ENCODE measurements around the gene MRPL24. TPM values are rescaled to one million over a fixed set of nuclear protein-coding genes. Genes with fewer than 3 reads are reported as not detected.

The MRPL24 gene
- total and polyA plus RNA-seq, 9 of the 15 experiments (the other 6 are each of a cell fraction or from before 2014, with no cell fraction given), result 74.3 to 267 (median 113) TPM

- TF ChIP-seq SMAD4 (CRISPR knock-in tag; conservative IDR thresholded peaks at IDR 0.05) (0 out of 2 replicates have a peak, but pooled peaks have one; percentile 18), DLX4 (CRISPR knock-in tag; IDR thresholded peaks at IDR 0.05) (no peak), RFX5 (IDR thresholded peaks at IDR 0.05; ENCODE audit: low read depth, low read length) (no peak), ZNF830 (CRISPR knock-in tag; IDR thresholded peaks at IDR 0.05) (0 out of 2 replicates have a peak, but pooled peaks have one; percentile 65), STAT5A (IDR thresholded peaks at IDR 0.05; ENCODE audit: borderline replicate concordance, low read length) (no peak), ZNF584 (CRISPR knock-in tag; IDR thresholded peaks at IDR 0.05; ENCODE audit: low read depth) (no peak), NFRKB (IDR thresholded peaks at IDR 0.05; ENCODE audit: low read depth) (no peak), JUND (IDR thresholded peaks at IDR 0.05; ENCODE audit: borderline replicate concordance, low read depth, low read length) (peak; percentile 58), JUND (tag; IDR thresholded peaks at IDR 0.05; ENCODE audit: borderline replicate concordance, low read depth, low read length) (peak; percentile 17; the same call in 1 of the 3 replicates), TCF7L2 (IDR thresholded peaks at IDR 0.05; ENCODE audit: low read depth, low read length) (no peak), FOXP1 (CRISPR knock-in tag; IDR thresholded peaks at IDR 0.05) (peak; percentile 94), MAFF (IDR thresholded peaks at IDR 0.05; ENCODE audit: low read length) (no peak), ATF4 (CRISPR knock-in tag; IDR thresholded peaks at IDR 0.05) (no peak), CREB1 (IDR thresholded peaks at IDR 0.05) (peak; percentile 64), CREB1 (CRISPR knock-in tag; IDR thresholded peaks at IDR 0.05) (peak; percentile 74), CTBP1 (IDR thresholded peaks at IDR 0.05; ENCODE audit: borderline replicate concordance) (peak; percentile 91), USF1 (CRISPR knock-in tag; IDR thresholded peaks at IDR 0.05) (peak; percentile 74), SMAD3 (CRISPR knock-in tag; conservative IDR thresholded peaks at IDR 0.05) (no peak), ZNF134 (CRISPR knock-in tag; conservative IDR thresholded peaks at IDR 0.05) (0 out of 2 replicates have a peak, but pooled peaks have one; percentile 27)
- TF ChIP-seq, protein P1, sequence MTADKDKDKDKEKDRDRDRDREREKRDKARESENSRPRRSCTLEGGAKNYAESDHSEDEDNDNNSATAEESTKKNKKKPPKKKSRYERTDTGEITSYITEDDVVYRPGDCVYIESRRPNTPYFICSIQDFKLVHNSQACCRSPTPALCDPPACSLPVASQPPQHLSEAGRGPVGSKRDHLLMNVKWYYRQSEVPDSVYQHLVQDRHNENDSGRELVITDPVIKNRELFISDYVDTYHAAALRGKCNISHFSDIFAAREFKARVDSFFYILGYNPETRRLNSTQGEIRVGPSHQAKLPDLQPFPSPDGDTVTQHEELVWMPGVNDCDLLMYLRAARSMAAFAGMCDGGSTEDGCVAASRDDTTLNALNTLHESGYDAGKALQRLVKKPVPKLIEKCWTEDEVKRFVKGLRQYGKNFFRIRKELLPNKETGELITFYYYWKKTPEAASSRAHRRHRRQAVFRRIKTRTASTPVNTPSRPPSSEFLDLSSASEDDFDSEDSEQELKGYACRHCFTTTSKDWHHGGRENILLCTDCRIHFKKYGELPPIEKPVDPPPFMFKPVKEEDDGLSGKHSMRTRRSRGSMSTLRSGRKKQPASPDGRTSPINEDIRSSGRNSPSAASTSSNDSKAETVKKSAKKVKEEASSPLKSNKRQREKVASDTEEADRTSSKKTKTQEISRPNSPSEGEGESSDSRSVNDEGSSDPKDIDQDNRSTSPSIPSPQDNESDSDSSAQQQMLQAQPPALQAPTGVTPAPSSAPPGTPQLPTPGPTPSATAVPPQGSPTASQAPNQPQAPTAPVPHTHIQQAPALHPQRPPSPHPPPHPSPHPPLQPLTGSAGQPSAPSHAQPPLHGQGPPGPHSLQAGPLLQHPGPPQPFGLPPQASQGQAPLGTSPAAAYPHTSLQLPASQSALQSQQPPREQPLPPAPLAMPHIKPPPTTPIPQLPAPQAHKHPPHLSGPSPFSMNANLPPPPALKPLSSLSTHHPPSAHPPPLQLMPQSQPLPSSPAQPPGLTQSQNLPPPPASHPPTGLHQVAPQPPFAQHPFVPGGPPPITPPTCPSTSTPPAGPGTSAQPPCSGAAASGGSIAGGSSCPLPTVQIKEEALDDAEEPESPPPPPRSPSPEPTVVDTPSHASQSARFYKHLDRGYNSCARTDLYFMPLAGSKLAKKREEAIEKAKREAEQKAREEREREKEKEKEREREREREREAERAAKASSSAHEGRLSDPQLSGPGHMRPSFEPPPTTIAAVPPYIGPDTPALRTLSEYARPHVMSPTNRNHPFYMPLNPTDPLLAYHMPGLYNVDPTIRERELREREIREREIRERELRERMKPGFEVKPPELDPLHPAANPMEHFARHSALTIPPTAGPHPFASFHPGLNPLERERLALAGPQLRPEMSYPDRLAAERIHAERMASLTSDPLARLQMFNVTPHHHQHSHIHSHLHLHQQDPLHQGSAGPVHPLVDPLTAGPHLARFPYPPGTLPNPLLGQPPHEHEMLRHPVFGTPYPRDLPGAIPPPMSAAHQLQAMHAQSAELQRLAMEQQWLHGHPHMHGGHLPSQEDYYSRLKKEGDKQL (CRISPR knock-in tag; IDR thresholded peaks at IDR 0.05; ENCODE audit: borderline replicate concordance), result no peak
Observed at GRCh38 chr1:156751757-156752481, 11.0 kb upstream of the MRPL24 start (continued).
